HEK293 (cell line): Measurements from ENCODE around the gene PRKD3.

Experiments
- CTCF ChIP-seq: fragments of 450-650 bp; formaldehyde crosslinking; IDR thresholded peaks from 2 replicates; pipeline ENCODE4 v1.5.1; 2016; ENCODE audit warnings: missing biosample characterization, missing genetic modification characterization
- MZF1 ChIP-seq: fragments of 450-650 bp; formaldehyde crosslinking; IDR thresholded peaks from 2 replicates; pipeline ENCODE4 v1.5.1; 2017; ENCODE audit warnings: missing biosample characterization, missing genetic modification characterization, borderline replicate concordance
- SCRT2 ChIP-seq: fragments of 450-650 bp; formaldehyde crosslinking; IDR thresholded peaks from 2 replicates; pipeline ENCODE4 v1.5.1; 2016; ENCODE audit warnings: missing biosample characterization, missing genetic modification characterization
- YY1 ChIP-seq: fragments of 450-650 bp; formaldehyde crosslinking; IDR thresholded peaks from 2 replicates; pipeline ENCODE4 v1.5.1; 2018; ENCODE audit warnings: missing biosample characterization, missing genetic modification characterization
- ZBTB10 ChIP-seq: fragments of 450-650 bp; formaldehyde crosslinking; IDR thresholded peaks from 2 replicates; pipeline ENCODE4 v1.5.1; 2016; ENCODE audit warnings: missing biosample characterization, missing genetic modification characterization
- ZBTB6 ChIP-seq: fragments of 450-650 bp; formaldehyde crosslinking; IDR thresholded peaks from 2 replicates; pipeline ENCODE4 v1.5.1; 2017; ENCODE audit warnings: missing biosample characterization, missing genetic modification characterization
- ZNF10 ChIP-seq: fragments of 450-650 bp; formaldehyde crosslinking; IDR thresholded peaks from 2 replicates; pipeline ENCODE4 v1.5.1; 2017; ENCODE audit warnings: missing biosample characterization, missing genetic modification characterization
- ZNF776 ChIP-seq: fragments of 450-650 bp; formaldehyde crosslinking; IDR thresholded peaks from 2 replicates; pipeline ENCODE4 v1.5.0; 2017; ENCODE audit warnings: missing biosample characterization, missing genetic modification characterization, borderline replicate concordance
- ZNF777 ChIP-seq: fragments of 450-650 bp; formaldehyde crosslinking; IDR thresholded peaks from 2 replicates; pipeline ENCODE4 v1.5.1; 2017; ENCODE audit warnings: missing biosample characterization, missing genetic modification characterization, borderline replicate concordance
- ZNF791 ChIP-seq: fragments of 450-650 bp; formaldehyde crosslinking; IDR thresholded peaks from 2 replicates; pipeline ENCODE4 v1.5.1; 2016; ENCODE audit warnings: missing biosample characterization, missing genetic modification characterization

GRCh38 chr2:37357530-37357929 lies 32.9 kb upstream of the PRKD3 start:
- TF ChIP-seq ZBTB6 (tag by site-specific recombination) (no peak), CTCF (tag by site-specific recombination) (no peak), ZNF777 (tag by site-specific recombination) (no peak), MZF1 (tag by site-specific recombination) (no peak), YY1 (no peak), ZNF776 (tag by site-specific recombination) (no peak), ZNF791 (tag by site-specific recombination) (no peak), ZBTB10 (tag by site-specific recombination) (no peak), SCRT2 (tag by site-specific recombination) (no peak), ZNF10 (tag by site-specific recombination) (no peak)
